Esophagus mucosa (tissue), 1 donor: ENCODE data around the gene PDIA2. TPM values are rescaled to one million over a fixed set of nuclear protein-coding genes. Genes with fewer than 3 reads are reported as not detected.
"Not testable (repeated sequence)": the region's sequence is repeated elsewhere in the genome, so short reads cannot be mapped to it uniquely, and the experiment has no call there.

ENCODE experiments used
- ATAC-seq: fragments of 200-7000 bp; cut with Tn5 transposase; one replicate; pipeline ENCODE4 v1.9.1; 2020
- total RNA-seq: library from RNA; stranded (reverse); gene quantifications from one replicate; pipeline ENCODE4 v1.2.4, GENCODE V29; 2023
- donor health status: DM: yes; HTN: yes; CAD: no.

PDIA2 gene
- total RNA-seq, 1 donor from 2014 or later, result not detected

DNA sequence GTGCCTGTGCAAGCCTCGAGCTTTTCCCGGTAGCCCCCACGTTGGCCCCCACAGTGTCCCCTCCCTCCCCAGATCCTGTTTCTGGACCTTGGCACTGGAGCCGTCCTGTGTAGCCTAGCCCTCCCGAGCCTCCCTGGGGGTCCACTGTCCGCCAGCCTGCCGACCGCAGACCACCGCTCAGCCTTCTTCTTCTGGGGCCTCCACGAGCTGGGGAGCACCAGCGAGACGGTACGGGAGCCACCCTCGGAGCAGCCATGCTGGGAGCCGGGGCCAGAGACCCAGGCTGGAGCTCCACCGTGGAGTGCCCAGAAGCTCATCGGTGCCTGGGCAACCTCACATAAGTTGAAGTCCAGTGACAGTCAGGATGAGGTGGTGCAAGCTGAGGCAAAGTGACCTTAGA, 19.0 kb upstream of the PDIA2 start:
- no peak for ATAC-seq

DNA sequence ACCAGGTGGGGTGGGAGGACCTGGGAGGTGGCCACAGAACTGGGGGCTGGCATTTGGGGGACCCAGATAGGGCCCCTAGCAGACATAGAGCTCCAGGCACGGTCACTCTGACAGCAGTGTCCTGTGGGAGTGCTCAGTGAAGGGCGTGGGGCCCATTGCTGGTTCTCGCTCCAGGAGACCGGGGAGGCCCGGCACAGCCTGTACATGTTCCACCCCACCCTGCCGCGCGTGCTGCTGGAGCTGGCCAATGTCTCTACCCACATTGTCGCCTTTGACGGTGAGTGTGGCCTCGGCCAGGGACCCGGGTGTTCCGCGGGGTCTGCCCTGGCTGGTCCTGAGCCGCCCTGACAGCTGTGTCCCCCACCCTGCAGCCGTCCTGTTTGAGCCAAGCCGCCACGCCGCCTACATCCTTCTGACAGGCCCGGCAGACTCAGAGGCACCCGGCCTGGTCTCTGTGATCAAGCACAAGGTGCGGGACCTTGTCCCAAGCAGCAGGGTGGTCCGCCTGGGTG, 18.5 kb upstream of the PDIA2 start:
- no peak for ATAC-seq

DNA sequence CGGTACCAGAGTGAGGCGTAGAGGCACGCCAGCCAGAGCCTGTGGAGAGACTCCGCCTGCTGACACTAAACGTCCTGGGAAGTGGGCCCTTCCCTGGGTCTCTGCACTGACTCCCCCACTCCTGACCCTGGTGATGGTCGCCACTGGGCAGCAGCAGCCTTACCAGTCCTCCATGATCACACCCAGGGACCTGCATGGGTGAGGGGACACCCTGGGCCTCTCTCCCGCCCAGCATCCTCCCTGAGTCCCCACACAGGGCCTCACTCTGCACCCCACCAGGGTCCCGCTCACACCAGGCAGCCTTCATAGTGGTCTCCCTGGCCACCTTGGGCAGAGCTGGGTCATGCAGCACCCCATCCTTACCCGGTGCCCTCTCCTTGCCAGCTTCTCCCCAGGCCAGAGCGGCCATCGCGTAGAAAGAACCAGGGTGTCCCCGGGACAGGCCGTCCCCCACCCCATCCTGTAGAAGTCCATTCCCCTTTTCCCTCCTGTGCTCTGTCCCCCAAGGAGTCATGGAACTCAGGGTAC, 17.9 kb upstream of the PDIA2 start:
- no peak for ATAC-seq

- ATAC-seq, result peak; percentile 27
These were observed 17.3 kb upstream of the PDIA2 start for GRCh38 chr16:265711-266110.

GRCh38 chr16:266258-267164, 16.5 kb upstream of the PDIA2 start:
- no peak for ATAC-seq

- not testable (repeated sequence) for ATAC-seq
These were observed 15.4 kb upstream of the PDIA2 start for GRCh38 chr16:267562-267961.

GRCh38 chr16:268141-269053, 14.6 kb upstream of the PDIA2 start:
- peak; percentile 55 for ATAC-seq

GRCh38 chr16:269061-269796, 13.7 kb upstream of the PDIA2 start:
- no peak for ATAC-seq

DNA sequence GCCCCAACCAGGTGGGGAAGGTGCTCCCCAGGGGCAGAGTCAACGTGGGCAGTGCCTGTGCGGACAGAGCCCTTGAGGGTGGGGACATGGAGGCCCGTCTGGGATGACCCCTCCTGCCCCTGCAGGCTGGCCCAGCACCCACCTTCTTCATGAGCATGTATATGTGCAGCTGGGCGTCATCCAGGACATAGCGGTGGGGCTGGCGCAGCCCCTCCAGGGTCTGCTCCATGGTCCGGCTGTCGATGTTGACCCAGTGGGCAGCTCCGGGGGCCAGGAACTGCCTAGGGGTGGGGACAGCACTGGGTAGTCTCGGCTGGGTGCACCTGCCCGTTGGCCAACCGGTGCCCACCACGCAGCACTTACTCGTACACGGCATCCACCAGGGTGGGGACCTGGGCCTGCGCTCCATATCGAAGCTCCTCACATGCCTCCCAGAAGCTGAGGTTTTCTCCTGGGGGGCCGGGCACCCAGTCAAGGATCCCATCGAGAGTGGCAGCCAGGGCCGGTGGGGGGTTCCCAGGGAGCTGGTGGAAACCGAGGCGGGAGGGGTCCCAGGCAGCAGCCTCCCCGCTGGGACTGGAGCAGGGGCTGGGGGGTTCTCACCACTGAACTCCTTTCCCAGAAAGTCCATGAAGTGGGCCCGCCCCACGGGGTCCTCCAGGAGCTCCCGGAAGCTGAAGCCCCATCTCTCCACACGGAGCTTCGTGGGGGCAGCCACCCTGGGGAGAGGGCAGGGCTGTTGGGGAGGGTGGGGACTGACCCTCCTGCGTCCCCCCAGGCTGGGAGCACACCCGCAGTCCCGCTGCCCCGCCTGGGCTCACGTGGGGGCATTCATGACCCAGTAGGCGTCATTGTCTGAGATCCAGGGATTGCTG, 12.3 kb upstream of the PDIA2 start:
- no peak for ATAC-seq

- no peak for ATAC-seq
These were observed 10.1 kb upstream of the PDIA2 start for GRCh38 chr16:272633-273546.

DNA sequence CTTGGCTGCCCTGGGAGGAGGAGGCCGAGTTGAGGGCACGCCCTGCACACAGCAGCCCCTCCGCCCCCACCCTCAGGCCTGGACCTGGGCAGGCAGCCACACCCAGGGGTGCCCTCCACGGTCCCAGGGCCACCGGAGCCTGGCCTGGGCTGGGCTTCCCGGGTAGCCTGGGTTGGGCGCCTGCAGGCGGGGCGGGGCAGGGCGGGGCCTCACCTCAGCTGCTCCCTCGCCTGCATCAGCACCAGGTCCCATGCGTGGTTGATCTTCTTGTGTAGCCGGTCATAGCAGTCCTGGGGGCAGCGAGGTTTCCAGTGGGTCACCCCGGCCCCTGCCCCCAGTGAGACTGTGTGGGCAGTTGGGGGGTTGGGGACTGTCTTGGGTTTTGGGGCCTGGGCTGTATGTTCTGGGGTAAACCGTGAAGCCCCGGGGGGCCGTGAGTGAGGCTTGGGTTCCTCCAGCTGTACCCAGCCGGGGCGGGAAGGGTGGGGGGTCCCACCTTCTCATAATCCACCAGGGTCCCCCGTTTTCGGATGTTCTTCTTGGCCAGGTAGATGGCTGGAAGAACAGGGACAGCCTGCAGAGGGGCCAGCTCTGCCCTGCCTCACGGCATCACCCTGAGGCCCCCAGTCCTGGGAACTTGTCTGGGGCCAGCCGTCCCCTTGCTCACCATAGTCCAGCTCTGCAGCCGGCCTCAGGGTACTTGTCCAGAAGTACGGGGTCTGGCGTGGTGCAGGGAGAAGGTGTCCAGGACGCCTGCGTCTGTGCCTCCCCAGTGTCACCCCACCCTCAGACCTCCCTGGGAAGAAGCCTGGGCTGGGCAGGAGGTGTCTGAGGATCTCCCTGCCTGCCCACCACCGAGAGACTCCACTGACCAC, 9.2 kb upstream of the PDIA2 start:
- peak; percentile 66 for ATAC-seq

DNA sequence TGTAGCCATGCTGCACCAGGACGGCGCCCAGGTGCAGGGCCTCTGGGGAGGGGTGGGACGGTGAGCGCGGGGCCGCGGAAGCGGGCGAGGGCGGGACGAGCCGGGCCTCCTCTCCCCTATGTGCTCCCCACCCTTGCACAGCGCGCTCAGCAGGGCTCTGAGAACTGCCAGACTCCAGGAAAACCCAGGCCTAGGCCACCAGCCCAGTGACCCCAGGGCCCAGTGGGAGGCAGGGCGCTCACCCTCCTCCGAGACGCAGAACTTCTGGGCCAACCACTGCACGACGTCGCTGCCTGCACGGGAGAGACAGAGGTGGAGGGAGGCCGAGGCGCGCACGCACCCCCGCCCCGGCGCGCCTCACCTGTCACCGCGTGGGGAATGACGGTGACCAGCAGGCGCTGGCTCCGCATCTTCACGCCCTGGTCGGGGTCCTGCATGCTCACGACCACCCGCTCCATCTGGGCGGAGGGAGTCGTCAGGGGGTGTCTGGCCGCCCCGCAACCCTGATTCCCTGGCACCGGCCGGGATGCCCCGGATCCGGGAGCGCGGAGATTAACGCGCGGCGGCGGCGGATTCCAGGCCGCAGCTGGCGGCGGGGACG, 7.8 kb upstream of the PDIA2 start:
- ATAC-seq, result peak; percentile 3

- no peak for ATAC-seq
These were observed 7.2 kb upstream of the PDIA2 start, which contains the start of gene RGS11 for GRCh38 chr16:275786-276232. RGS11 (minus strand) TSS chr16:275944; CDS start chr16:275911, 33 bp downstream.

- ATAC-seq, result no peak
These were observed 6.4 kb upstream of the PDIA2 start for GRCh38 chr16:276426-277077.

DNA sequence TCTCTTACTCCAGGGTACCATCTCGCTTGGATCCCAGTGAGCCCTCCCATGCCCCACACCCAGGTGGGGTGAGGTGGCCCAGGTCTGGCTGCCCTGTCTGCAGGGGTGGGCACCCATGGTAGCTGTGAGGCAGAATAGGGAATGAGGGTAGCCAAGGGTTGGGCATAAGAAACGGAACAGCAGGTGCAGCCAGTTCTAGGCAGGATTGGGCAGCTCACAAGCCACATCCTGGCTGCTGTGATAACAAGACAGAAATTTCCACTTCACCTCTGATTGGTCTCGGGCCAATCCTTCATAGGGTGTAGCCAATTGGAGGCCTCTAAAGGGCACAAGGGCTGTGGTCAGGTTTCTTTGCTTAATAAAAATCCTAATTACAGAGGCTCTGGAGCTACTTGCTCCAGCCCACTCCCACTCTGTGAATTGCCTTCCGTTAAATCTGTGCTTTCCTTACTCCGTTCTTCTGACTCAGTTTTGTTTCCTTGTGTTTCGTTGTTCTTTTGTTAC, 4.0 kb upstream of the PDIA2 start:
- ATAC-seq, result peak; percentile 54

DNA sequence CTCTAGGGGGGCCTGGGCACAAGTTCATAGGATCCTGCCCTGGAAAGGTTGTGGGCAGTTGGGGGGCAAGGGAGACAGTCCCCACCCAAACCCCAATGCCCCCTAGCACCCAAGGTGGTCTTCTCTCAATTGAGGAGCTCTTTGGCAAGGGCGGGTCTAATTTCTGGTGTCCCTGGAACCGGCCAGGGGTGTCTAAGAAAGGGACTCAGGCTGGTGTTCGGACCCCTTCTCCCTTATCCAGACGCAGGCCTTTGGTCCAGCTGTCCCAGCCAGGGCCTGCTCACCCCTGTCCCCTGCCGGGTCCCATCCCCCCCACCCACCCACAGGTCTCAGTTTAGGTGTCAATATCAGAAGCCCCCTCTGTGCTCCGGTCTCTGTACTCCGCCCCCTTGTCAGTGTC, 3.4 kb upstream of the PDIA2 start:
- ATAC-seq, result no peak

- ATAC-seq, result no peak
These were observed 2.9 kb upstream of the PDIA2 start for GRCh38 chr16:280005-280460.
